ENCODE data around the gene KATNIP. TPM values are rescaled to one million over a fixed set of nuclear protein-coding genes. Genes with fewer than 3 reads are reported as not detected.
A peak's percentile ranks its signal among the peaks of the same experiment; 100 is the strongest.

Gene KATNIP
- total and polyA plus RNA-seq, 2 donors (not counting 1 experiment from before 2014, with no cell fraction given), result 11.4 to 22.8 TPM

DNA sequence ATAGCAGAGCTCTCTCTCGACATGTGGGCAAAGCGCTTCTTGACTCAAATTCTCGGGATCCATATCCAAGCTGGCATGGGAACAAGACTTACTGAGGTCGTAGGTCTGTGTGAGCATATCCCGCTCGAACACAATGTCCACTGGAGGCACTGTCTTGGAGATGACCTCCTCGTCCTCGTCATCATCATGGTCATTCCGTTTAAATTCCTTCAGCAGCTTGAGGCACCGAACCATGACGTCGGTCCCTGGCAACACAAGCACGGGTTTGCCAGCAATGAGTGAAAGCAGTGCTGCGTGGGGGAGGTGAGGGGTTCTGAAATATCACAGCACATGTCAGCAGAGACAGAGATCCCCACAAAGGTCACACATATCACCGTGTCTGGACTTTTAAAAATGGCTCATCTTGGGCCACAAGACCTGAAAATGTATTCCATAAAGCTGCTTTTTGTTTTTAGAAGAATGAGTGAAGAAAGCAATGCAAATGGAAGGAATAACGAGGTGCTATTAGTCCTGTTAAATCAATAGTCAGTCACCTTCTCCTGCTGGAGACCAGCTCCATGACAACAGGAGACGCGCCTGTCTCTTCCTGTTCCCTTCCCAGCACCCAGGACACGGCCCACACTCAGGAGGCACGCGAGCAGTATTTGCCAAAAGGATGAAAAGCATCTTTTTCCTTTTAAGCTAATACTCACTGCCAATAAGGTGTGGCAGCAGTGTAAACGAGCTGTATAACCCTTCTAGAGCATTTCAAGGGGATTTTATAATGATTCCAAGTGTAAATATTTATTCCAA is 38.1 kb upstream of the KATNIP start:
- DNase-seq (ENCODE audit: low read depth in 2 of 2), result no peak
- H3K4me1 ChIP-seq (ENCODE audit: control insufficient read depth, extremely low read depth, insufficient read depth, low read length), result no peaks in the 10 kb centered on the region

DNA sequence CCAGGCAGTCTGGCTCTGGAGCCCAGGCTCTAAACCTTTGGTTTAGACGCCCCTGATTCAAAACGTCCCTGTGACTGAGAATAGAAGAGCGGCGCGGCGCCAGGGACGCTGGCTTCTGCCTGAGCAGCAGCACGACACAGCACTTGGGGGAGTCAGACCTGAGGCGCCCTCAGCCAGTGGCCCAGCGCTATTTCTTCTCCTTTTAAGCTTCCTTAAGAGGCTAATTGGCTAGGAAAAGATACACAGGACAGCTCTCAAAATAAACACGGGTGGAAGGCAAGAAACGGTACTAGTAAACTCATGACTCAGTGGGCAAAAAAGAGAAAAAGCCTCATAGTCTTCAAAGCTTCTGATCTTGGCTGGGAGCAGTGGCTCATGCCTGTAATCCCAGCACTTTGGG is 35.1 kb upstream of the KATNIP start:
- Histone ChIP-seq H3K36me3 (ENCODE audit: control insufficient read depth, insufficient read depth, low read length) (peaks cover 15% of the 10 kb centered on the region), H3K9me3 (ENCODE audit: control insufficient read depth, insufficient read depth, low read depth, low read length) (no peaks in the 10 kb centered on the region), H4K20me1 (ENCODE audit: control insufficient read depth, extremely low read depth, insufficient read depth, low read length) (no peaks in the 10 kb centered on the region), H3K9ac (ENCODE audit: insufficient read depth, low read length) (no peak overlapping the region), H2AFZ (ENCODE audit: low read length) (no peak overlapping the region), H3K4me1 (ENCODE audit: control insufficient read depth, extremely low read depth, insufficient read depth, low read length) (no peaks in the 10 kb centered on the region), H3K79me2 (ENCODE audit: control insufficient read depth, insufficient read depth, low read length) (no peaks in the 10 kb centered on the region), H3K27me3 (ENCODE audit: control insufficient read depth, insufficient read depth, low read length) (no peaks in the 10 kb centered on the region), H3K4me3 (replicated peaks in 1 of 4; ENCODE audit: control extremely low read depth in 1 of 4, insufficient read depth in 1 of 4, low read depth in 3 of 4, low read length in 4 of 4) (no peak overlapping the region), H3K4me2 (ENCODE audit: extremely low read depth, insufficient read depth, low read length) (no peak overlapping the region), H3K27ac (ENCODE audit: insufficient read depth, low read length) (no peak overlapping the region)
- no peak for TF ChIP-seq EZH2 (IDR thresholded peaks at IDR 0.05; ENCODE audit: low read length, missing control alignments)
- TF ChIP-seq, protein P1, sequence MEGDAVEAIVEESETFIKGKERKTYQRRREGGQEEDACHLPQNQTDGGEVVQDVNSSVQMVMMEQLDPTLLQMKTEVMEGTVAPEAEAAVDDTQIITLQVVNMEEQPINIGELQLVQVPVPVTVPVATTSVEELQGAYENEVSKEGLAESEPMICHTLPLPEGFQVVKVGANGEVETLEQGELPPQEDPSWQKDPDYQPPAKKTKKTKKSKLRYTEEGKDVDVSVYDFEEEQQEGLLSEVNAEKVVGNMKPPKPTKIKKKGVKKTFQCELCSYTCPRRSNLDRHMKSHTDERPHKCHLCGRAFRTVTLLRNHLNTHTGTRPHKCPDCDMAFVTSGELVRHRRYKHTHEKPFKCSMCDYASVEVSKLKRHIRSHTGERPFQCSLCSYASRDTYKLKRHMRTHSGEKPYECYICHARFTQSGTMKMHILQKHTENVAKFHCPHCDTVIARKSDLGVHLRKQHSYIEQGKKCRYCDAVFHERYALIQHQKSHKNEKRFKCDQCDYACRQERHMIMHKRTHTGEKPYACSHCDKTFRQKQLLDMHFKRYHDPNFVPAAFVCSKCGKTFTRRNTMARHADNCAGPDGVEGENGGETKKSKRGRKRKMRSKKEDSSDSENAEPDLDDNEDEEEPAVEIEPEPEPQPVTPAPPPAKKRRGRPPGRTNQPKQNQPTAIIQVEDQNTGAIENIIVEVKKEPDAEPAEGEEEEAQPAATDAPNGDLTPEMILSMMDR (conservative IDR thresholded peaks at IDR 0.05 in 1 of 2, IDR thresholded peaks at IDR 0.05 in 1 of 2; ENCODE audit: low read depth in 1 of 2, low read length in 2 of 2), result no peak
- peak in 1 of 2 donors; percentile 34 for DNase-seq (ENCODE audit: low read depth in 2 of 2)

More for the DNA sequence above, 38.1 kb upstream of the KATNIP start:
- Histone ChIP-seq H4K20me1 (ENCODE audit: control insufficient read depth, extremely low read depth, insufficient read depth, low read length) (no peaks in the 10 kb centered on the region), H3K27ac (ENCODE audit: insufficient read depth, low read length) (no peak overlapping the region), H2AFZ (ENCODE audit: low read length) (no peak overlapping the region), H3K9ac (ENCODE audit: insufficient read depth, low read length) (no peak overlapping the region), H3K36me3 (ENCODE audit: control insufficient read depth, insufficient read depth, low read length) (peaks cover 18% of the 10 kb centered on the region), H3K4me2 (ENCODE audit: extremely low read depth, insufficient read depth, low read length) (no peak overlapping the region), H3K9me3 (ENCODE audit: control insufficient read depth, insufficient read depth, low read depth, low read length) (no peaks in the 10 kb centered on the region), H3K27me3 (ENCODE audit: control insufficient read depth, insufficient read depth, low read length) (no peaks in the 10 kb centered on the region), H3K4me3 (replicated peaks in 1 of 4; ENCODE audit: control extremely low read depth in 1 of 4, insufficient read depth in 1 of 4, low read depth in 3 of 4, low read length in 4 of 4) (no peak overlapping the region), H3K79me2 (ENCODE audit: control insufficient read depth, insufficient read depth, low read length) (no peaks in the 10 kb centered on the region)
- TF ChIP-seq, protein P1 (conservative IDR thresholded peaks at IDR 0.05 in 1 of 2, IDR thresholded peaks at IDR 0.05 in 1 of 2; ENCODE audit: low read depth in 1 of 2, low read length in 2 of 2), result no peak
- TF ChIP-seq EZH2 (IDR thresholded peaks at IDR 0.05; ENCODE audit: low read length, missing control alignments), result no peak

DNA sequence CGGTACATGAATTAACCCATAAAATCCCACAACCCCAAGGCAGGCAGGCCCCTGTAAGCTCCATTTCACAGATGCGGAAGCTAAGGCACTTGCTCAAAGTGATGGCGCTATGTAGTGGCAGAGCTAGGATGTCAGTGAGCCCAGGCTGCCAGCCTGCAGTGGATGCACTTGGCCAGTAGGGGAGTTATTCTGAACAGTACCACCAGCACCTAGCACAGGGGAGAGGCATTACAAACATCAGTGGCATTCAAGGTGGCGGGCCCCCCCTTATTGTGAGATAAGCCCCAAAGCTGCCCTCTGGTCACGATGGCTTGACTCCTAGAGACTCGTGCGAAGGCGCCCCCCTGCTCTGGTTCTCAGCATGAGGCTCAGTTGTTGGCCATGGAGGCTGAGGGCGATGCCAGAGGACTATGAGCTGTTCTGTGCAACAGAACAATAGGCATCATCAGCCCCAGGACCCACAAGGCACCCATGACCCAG is 34.0 kb upstream of the KATNIP start:
- DNase-seq (ENCODE audit: low read depth in 2 of 2), result no peak
- no peaks in the 10 kb centered on the region for H4K20me1 ChIP-seq (ENCODE audit: control insufficient read depth, extremely low read depth, insufficient read depth, low read length)
- no peaks in the 10 kb centered on the region for H3K79me2 ChIP-seq (ENCODE audit: control insufficient read depth, insufficient read depth, low read length)
- H3K9me3 ChIP-seq (ENCODE audit: control insufficient read depth, insufficient read depth, low read depth, low read length), result no peaks in the 10 kb centered on the region
- no peak overlapping the region for H3K4me2 ChIP-seq (ENCODE audit: extremely low read depth, insufficient read depth, low read length)
- H3K27ac ChIP-seq (ENCODE audit: insufficient read depth, low read length), result no peak overlapping the region
- no peak overlapping the region for H3K4me3 ChIP-seq (replicated peaks in 1 of 4; ENCODE audit: control extremely low read depth in 1 of 4, insufficient read depth in 1 of 4, low read depth in 3 of 4, low read length in 4 of 4)
- TF ChIP-seq, protein P1 (conservative IDR thresholded peaks at IDR 0.05 in 1 of 2, IDR thresholded peaks at IDR 0.05 in 1 of 2; ENCODE audit: low read depth in 1 of 2, low read length in 2 of 2), result peak; percentile 43 to 68
- no peak for TF ChIP-seq EZH2 (IDR thresholded peaks at IDR 0.05; ENCODE audit: low read length, missing control alignments)
- H3K36me3 ChIP-seq (ENCODE audit: control insufficient read depth, insufficient read depth, low read length), result peaks cover 12% of the 10 kb centered on the region
- no peak overlapping the region for H2AFZ ChIP-seq (ENCODE audit: low read length)
- no peaks in the 10 kb centered on the region for H3K4me1 ChIP-seq (ENCODE audit: control insufficient read depth, extremely low read depth, insufficient read depth, low read length)
- no peaks in the 10 kb centered on the region for H3K27me3 ChIP-seq (ENCODE audit: control insufficient read depth, insufficient read depth, low read length)
- no peak overlapping the region for H3K9ac ChIP-seq (ENCODE audit: insufficient read depth, low read length)

All from fibroblast of lung (primary cell).